OCI-M1 (cell line): ENCODE measurements around the gene ANAPC2.

Source experiments
- DNase-seq: peaks from one replicate; lab custom pipeline; 2025; lab: John Stamatoyannopoulos, UW

ANAPC2 gene

DNA sequence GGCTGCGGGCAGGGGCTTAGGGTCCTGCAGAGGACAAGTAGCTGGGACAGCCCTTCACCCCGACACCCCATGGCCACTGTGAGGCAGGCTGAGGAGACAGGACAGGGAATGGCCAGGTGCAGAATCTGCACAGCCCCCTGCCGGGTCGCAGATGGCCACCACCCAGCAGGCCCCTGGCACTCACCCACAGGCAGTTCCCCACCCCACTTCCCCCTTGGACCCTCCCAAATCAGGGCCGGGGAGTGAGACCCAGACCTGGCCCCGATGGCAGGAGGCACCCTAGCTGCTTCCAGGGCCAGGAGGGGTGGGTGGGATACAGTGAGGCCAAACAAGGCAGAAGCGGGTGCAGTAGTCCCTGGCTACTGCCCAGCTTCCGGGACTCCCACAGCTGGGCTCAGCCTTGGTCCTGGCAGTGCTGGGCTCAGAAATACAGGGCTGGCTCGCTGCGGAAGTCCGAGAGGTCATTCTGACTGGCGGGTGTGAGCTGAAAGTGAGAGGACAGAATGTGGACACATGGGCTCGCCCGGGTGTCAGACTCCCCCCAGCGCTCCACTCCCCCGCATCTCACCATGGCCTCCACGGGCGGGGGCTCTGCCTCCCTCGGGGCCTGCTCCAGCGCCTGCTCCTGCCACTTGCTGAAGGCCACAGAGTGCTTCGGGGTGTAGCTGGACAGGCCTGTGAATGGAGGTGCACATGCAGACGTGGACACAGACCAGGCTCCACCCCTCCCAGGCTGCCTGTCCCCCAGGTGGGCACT is 3.5 kb upstream of the ANAPC2 start:
- DNase-seq, result no peak

DNA sequence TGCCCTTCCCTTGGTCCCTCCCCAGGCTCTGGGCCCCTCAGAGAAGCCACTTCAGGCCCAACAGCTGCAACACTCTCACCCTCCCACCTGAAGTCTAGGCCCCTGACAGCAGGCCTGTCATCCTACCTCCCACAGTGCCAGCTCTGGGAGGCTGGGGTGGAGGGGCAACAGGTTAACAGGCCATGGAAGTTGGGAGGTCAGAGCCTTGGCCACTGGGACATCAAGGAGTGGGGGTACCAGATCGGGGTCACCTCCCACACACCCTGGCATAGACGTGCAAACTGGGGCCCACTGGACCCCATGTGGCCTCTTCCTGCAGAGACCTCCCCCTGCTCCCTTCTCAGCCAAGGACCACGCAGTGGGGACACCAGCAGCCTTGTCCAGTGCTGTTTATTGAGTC is 2.9 kb upstream of the ANAPC2 start:
- no peak for DNase-seq

- no peak for DNase-seq
Observed at GRCh38 chr9:137190315-137190856, 2.0 kb upstream of the ANAPC2 start.

- no peak for DNase-seq
Observed at GRCh38 chr9:137189297-137190295, 1.2 kb upstream of the ANAPC2 start.

DNA sequence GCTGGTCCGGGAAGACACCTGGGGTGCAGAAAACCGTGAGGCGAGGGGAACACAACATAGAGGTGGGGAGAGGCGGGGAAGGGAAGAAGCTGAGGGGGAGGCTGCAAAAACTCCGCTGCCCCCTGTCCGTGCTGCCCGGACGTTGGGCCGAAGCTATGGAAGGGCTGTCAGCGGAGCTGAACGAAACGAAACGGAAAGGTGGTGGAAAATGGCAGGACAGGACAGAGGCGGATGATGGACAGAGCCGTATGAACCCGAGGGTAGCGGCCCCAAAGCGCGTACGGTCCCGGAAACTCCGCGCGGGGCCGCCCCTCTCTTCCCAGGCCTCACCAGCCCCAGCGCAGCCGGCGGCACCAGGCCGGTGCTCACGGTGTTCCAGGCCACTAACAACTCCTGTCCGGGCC is 272 bp downstream of the ANAPC2 start:
- no peak for DNase-seq

- DNase-seq, result no peak
Observed at GRCh38 chr9:137187386-137187785, 974 bp downstream of the ANAPC2 start.

- no peak for DNase-seq
Observed at GRCh38 chr9:137186385-137186784, 2.0 kb downstream of the ANAPC2 start.

- DNase-seq, result no peak
Observed at GRCh38 chr9:137185921-137186320, 2.4 kb downstream of the ANAPC2 start.

DNA sequence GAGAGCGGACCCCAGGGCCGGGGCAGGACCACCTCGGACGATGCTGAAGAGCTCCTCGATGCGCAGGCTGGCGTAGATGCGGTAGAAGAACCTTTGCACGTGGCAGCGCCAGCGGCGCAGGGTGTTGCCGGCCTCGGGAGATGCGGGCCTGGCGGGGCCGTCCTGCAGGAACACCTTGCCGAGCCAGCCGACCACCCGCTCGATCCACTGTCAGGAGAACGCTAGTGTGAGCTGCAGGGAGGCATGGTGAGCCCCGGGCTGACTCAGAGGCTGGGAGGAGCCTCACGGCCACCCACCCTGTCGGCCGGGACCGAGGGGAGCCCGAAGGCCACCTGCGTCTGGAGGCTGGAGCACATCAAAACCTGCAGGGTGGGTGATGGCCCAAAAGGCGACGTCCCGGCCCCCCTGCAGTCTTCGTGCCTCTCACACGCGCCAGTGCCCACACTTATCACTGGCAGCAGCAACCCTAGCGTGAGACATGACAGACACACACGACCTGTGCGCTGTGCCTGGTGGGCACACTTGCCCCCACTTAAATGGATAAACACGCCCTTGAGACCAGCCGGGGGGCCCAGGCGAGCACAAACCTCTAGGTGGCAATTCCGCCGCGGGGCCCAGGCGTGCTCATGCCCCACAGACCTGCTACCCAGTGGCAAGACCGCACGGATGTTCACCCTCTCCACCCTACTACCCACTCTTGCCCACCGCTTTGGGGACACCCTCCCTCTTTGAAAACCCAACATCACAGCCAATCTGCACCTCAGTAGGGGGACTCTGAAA is 3.3 kb downstream of the ANAPC2 start:
- no peak for DNase-seq

GRCh38 chr9:137183980-137184595 is 4.3 kb downstream of the ANAPC2 start:
- DNase-seq, result no peak

GRCh38 chr9:137182836-137183235 is 5.5 kb downstream of the ANAPC2 start:
- no peak for DNase-seq

DNA sequence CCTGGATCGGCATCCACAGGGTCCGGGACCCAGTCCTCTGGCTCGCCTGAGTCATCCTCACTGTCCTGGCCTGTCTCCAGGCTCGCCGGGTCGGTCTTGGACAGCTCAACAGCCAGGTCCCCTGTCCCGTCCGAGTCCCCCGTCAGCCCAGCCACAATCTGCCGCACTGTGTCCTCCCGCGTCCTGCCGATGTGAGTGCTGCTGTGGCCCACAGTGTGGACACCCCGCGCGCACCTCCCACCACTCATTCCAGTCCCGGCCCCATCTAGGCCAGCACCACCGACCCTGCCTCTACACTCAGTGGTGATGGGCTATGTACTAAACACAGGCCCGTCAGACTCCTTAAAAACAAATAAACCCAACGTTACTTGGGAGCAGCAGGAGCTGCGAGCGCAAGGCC is 6.7 kb downstream of the ANAPC2 start:
- no peak for DNase-seq

DNA sequence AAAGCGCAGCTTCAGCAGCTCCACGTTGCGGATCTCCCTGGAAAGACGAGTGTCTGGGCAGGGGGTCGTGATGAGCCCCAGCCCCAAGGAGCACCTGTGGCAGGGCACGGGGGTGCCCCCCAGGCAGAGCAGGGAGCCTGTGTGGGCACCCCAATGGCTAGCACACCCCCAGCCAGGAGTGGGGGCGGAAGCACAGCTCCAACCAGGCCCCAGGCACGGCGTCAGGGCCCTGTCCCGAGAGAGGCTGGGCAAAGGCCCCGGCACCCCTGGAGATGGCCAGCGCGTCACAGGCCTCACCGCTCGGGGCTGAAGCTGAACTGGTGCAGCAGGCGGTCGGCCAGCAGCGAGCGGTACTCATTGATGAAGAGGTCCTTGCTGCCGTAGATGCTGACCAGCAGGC is 7.9 kb downstream of the ANAPC2 start:
- no peak for DNase-seq

- DNase-seq, result no peak
Observed at GRCh38 chr9:137179761-137180160, 8.6 kb downstream of the ANAPC2 start.

- DNase-seq, result no peak
Observed at GRCh38 chr9:137178939-137179630, 9.3 kb downstream of the ANAPC2 start.

GRCh38 chr9:137178201-137178938 is 10.0 kb downstream of the ANAPC2 start:
- no peak for DNase-seq

DNA sequence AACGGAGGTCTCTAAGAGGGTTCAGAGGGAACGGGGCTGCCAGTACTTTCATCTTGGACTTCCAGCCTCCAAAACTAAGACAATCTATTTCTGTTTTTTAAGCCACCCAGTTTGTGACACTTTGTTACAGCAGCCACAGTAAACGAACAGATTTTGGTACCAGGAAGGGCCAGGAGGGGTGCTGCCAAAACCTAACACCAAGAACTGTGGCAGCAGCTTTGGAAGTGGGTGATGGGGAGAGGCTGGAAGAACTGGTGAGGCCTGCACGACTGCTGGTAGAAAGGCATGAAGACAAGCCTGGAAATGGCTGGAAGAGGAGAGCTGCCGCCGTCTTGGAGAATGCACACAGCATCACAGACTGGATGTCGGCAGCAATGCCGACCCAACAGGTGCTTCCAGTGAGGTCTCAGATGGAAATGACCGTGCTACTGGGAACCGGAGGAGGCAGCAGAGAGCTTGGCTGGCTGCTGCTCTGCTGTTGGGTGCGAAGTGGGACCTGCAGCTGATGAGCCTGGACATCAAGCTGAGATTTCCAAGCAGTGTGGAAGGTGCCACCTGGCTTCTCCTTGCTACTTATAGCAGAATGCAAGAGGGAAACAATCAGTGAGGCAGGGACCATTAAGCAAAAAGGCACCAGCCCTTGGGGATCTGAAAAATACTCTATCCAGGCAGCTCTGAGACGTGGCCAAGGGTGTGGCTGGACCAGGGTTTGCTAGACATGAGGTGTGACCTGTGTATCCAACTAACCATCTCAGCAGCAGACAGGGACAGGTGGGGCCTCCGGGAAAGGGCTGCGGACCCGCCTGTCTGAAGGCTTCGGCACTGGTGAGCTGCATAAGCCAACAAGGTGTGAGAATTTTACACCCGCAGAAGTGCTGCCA is 11.8 kb downstream of the ANAPC2 start:
- DNase-seq, result peak; percentile 44

DNA sequence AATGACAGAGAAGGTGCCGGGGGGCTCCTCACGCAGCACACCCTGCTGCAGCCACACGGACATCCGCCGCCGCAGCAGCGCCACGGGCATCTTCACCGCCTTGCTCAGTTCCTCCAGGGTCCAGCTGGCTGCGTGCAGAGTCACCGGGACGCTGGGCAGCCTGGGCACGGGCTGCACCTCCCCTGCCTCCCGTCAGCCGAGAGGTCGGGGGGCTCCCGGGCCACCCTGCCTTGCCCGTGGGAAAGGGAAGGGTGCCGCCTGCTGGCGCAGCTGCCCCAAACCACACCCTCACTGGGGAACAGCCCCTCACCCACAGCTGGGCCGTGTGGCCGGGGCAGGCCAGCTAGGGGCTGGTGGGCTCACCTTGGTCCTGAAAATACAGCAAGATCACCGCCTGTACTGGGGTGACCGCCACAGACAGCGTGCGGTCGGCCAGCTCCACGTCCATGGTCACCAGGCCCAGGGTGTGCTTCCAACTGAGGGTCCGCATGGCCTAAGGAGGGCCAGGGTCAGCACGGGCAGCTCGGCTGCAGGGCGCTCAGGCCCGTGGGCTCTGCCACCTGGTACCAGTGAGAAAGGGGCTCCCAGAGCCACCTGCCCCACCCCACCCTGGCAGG is 12.9 kb downstream of the ANAPC2 start:
- no peak for DNase-seq
